Measurements from ENCODE around the gene SLC25A28. TPM values are rescaled to one million over a fixed set of nuclear protein-coding genes. Genes with fewer than 3 reads are reported as not detected.

SLC25A28 gene
- total RNA-seq, 1 donor from 2014 or later, result 22.4 TPM

DNA sequence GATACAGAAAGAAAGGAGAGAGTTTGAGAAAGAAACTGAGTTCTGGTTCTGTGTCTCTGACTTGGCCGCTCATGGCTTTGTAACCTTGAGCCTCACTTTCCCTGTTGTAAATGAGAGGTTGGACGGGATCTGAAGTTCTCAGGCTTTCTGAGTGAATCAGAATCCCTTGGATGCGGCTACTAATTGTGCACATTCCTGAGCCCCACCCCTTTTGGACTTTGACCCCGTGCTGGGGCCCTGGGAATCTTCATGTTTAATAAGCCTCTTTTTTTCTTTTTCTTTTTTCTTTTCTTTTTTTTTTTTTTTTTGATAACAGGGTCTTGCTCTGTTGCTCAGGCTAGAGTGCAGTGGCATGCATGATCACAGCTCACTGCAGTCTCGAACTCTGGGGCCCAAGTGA, 26.9 kb downstream of the SLC25A28 start:
- ATAC-seq (no peak), DNase-seq (ENCODE audit: low spot score) (no peak)

DNA sequence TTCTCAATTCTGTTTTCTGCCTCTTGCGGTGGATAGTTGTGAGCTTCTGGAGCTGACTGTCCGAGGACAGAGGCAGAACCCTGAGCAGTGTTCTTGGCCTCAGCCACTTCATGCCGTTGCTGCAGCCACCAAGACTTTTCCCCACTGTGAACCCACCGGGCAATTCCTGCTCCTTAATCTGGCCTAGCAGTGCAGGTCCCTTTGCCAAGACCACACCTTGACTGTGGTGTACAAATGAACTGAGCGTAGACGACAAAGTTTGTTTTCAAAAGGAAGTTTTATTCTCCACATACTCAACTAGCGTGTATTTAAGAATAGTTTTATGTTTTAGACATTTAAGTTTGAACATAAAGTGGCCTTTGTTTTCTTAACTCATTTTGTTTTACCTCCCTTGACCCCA, 29.4 kb downstream of the SLC25A28 start:
- ATAC-seq (no peak), DNase-seq (ENCODE audit: low spot score) (no peak)

DNA sequence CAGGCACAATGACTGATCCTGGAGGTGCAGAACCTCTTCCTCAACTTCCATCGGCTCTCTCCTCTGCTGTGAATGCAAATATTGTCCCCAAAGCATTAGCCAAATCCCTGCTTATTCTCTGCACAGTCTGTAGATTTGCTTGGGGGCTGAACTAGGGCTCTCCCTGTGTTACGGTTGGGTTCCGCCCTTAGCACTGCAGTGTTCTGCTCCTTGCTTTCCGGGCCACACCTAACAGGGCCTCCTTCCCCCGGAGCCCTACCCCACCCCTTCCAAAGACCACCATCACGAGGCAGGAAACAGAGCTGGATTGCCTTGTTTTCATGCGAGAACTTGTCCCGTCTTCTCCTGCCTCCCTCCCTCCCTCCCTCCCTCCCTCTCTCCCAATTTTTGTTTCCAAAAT, 36.6 kb downstream of the SLC25A28 start:
- ATAC-seq, result no peak
- DNase-seq (ENCODE audit: low spot score), result no peak

DNA sequence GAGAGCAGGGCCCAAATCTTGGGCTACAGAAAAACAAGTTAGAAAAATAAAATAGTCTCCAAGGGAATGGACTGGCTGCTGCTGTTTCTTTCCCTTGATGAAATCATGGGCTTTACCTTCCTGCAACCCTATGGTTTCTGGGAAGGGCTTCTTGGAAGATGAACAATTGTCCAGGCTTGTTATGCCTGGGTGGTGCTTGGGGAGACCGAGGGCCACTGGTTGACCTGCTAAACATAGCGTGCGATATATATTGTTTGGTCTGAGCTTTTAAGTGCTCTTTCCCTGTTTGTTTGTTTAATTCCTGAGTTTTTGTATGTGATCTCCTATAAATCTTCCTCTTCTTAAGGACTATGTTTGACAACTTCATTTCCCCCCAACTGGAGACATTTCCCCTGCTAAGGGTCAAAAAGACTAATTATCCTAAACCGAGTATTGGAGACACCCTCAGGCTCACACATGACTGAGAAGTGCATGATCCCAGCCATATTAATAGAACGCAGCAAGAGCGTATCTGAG, 37.9 kb downstream of the SLC25A28 start:
- ATAC-seq (no peak), DNase-seq (ENCODE audit: low spot score) (no peak)

DNA sequence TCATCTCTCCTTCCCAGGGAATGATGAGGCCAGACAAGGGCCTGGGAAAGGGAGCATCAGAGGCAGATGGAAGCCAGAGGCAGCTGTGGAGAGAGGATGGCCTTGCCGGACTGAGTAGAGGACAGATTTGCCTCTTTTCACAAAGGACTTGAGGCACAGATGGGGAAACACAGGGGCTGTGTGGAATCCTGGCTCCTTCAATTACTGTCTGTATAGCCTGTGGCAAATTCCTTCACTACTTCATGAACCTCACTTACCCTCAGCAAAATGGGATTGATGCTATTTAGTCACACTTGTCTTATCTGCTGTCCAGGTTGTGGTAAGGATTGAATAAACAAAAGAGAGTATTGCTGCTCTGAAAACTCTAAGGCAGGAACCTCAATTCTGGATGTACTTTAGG, 40.3 kb downstream of the SLC25A28 start:
- DNase-seq (ENCODE audit: low spot score), result no peak
- ATAC-seq, result no peak

DNA sequence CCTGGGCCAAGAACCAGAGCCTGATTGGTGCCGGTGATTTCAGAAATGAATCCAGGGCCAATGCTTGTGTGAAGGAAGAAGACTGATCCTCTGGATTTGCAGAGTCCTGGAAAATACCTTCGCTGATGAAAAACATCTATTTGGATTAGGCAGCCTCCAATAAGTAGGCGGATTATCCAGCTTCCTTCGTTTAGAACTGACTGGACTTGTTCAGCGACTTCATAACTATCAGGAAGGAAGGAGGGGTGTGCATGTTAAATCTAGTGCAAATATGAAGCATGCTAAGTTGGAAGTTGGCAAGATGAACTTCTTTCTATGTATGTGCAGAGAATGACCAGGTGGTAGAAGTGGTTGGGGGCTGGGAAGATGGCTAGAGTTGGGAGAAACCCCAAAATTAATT, 46.4 kb downstream of the SLC25A28 start:
- DNase-seq (ENCODE audit: low spot score) (no peak), ATAC-seq (no peak)

DNA sequence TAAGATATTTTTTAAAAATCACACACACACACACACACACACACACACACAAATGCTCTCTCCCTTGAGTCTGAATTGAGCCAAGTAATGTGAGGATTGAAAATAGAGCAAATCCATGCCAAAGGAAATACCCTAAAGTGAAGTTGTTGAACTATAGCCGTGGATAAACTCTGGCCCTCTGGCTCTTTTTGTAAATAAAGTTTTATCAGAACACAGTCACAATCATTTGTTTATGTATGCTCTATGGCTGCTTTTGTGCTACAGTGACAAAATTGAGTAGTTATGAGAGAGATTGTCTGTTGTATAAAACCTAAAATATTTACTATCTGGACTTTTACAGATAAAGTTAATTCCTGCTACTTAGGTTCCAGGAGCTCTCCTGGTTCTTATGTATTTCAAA, 48.4 kb downstream of the SLC25A28 start:
- no peak for ATAC-seq
- DNase-seq (ENCODE audit: low spot score), result no peak

DNA sequence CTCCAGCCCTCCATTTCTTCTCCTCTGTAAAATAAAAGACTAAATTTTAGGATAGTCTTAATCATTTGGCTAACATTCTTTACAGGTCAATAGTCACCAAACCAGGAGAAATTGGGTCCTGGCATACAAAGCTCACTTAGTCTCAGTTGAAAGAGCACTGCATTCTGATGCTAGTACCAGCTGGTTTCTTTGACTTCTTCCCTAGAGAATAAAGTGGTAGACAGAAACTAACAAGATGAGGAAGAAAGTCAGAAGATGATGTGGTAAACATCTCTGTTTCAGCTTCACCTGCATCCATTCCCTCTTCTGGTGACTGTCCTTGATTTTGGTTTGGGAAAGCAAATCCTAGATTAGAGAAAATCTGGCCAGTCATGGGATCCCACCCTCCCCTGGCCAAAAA, 50.3 kb downstream of the SLC25A28 start:
- DNase-seq (ENCODE audit: low spot score), result no peak
- no peak for ATAC-seq

DNA sequence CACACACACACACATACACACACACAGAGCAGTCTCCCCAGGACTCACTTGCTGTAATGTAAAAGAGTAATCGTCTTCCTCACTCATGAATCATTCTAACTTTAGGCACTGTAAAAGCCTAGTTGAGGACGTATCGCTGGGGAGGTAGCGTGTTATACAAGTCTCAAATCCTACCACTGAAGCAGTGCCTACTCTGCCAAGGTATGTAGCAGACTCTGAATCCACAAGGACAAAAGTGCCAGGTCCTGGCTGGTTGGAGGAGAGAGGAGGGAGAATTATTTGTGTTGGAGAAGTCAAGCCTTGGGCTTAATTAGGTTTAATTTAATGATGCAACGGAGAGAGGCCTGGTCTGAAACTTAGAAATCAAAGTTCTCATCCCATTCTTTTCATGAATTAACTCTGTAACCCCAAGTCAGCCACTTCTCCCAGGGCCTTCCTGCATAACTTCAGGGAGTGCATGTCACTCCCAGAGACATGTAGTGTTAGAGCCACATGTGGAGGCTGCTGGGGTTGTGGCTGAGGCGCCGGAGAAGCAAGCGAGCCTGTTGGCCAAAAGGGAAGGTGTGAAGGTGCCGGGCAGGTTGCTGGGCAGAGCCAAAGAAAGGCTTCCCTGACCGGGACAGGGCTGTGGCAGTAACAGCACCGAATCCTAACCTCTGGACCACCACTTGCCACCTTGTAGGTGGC, 50.8 kb downstream of the SLC25A28 start:
- ATAC-seq (no peak), DNase-seq (ENCODE audit: low spot score) (no peak)

DNA sequence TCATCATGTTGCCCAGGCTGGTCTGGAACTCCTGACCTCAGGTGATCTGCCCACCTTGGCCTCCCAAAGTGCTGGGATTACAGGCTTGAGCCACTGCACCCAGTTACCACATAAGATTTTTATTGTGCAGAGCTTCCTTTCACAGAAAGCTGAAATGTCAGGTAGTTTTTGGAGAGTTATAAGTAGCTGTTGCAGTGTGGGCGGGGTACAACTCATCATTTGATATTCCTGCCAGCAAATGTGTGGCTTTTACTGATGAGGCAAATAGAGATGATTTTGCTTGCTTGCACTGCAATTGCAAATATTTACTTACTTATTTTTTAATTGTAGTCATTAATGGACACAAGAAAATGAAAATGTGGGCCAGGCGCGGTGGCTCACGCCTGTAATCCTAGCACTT, 55.1 kb downstream of the SLC25A28 start:
- DNase-seq (ENCODE audit: low spot score), result no peak
- no peak for ATAC-seq

DNA sequence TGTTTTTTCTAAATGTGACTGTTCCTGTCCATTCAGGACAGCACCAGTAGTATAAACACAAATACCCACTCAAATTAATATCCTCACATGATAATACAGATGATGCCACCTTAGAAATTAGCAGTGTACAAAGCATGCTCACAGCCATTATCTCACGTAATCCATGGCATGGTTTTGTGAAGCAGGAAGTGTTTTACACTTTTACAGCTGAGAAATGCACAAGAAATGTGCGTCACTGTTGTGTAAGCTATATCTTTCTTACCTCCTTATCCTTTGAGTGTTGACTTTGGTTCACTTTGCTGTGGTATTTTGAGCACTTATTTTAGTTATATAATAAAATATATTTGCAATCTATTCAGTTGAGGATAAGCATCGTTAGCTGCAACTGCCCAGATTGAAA, 55.9 kb downstream of the SLC25A28 start:
- ATAC-seq (no peak), DNase-seq (ENCODE audit: low spot score) (no peak)

DNA sequence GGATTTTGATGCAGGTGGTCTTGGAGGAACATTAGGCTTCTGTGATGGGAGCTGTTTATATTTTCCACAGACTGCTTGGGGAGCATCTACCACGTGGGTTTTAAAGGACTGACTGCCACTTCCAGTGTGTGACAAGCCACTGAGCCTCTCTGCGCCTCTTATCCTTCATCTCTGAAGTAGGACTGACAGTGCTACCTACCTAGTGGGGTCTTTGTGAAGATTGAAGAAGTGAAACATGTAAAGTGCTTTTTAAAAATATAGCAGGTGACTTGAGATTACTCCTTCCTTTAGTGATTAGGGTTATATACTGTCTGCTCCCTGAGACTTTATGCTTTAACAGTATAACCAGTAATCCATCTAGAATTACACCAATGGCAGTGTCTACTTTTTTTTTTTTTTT, 57.6 kb downstream of the SLC25A28 start:
- DNase-seq (ENCODE audit: low spot score), result no peak
- no peak for ATAC-seq

Other genes with a start within 250 kb of the SLC25A28 start
- 107 TPM for gene GOT1, start 189.8 kb downstream of the SLC25A28 start, total RNA-seq
- 0.08 TPM for gene NKX2-3, start 87.5 kb downstream of the SLC25A28 start, total RNA-seq
- gene ENTPD7, start 39.1 kb upstream of the SLC25A28 start, total RNA-seq, result 9.8 TPM
- 22.1 TPM for gene COX15, start 111.7 kb upstream of the SLC25A28 start, total RNA-seq
- gene CUTC, start 111.8 kb upstream of the SLC25A28 start, total RNA-seq, result 15.9 TPM
- 254 TPM for gene ABCC2, start 162.2 kb upstream of the SLC25A28 start, total RNA-seq